Activated T-helper 17 cell treated with anti-CD3 and anti-CD28 coated beads, Interleukin-2, amount 50 U/mL, for 72 hours (primary cell): Measurements from ENCODE around the gene OLFML2B. TPM values are rescaled to one million over a fixed set of nuclear protein-coding genes. Genes with fewer than 3 reads are reported as not detected.

Source experiments
- ATAC-seq: fragments of 150-1000 bp; cut with Tn5 transposase; replicated peaks from 2 replicates; pipeline ENCODE4 v1.10.0; 2021; ENCODE audit warnings: mild to moderate bottlenecking, moderate library complexity
- H3K27ac Mint-ChIP-seq: one replicate; pipeline ENCODE4 v1.8.0; 2022; ENCODE audit warnings: mixed read lengths
- H3K27me3 Mint-ChIP-seq: one replicate; pipeline ENCODE4 v1.8.0; 2022; ENCODE audit warnings: mixed read lengths
- H3K36me3 Mint-ChIP-seq: one replicate; pipeline ENCODE4 v1.8.0; 2022; ENCODE audit warnings: low read depth, mild to moderate bottlenecking, mixed read lengths
- H3K4me1 Mint-ChIP-seq: one replicate; pipeline ENCODE4 v1.8.0; 2022; ENCODE audit warnings: mixed read lengths
- H3K4me3 Mint-ChIP-seq: one replicate; pipeline ENCODE4 v1.8.0; 2022; ENCODE audit warnings: mild to moderate bottlenecking, mixed read lengths
- H3K9me3 Mint-ChIP-seq: one replicate; pipeline ENCODE4 v1.8.0; 2022; ENCODE audit warnings: mixed read lengths
- total RNA-seq, 2 donors: library from RNA; stranded (reverse); gene quantifications; one replicate each; pipeline ENCODE4 v1.2.3, GENCODE V29; 2022

Gene OLFML2B
- total RNA-seq, 2 donors from 2014 or later: not detected

- H3K4me1 Mint-ChIP-seq: no peaks in the 10 kb centered on the region
- H3K9me3 Mint-ChIP-seq: no peaks in the 10 kb centered on the region
Observed at GRCh38 chr1:162007466-162007865, 16.2 kb downstream of the OLFML2B start.

GRCh38 chr1:162006081-162006480, 17.6 kb downstream of the OLFML2B start:
- Mint-ChIP-seq H3K27ac (no peak overlapping the region), H3K27me3 (peaks cover 10% of the 10 kb centered on the region), H3K9me3 (no peaks in the 10 kb centered on the region)

More at GRCh38 chr1:162007466-162007865, 16.2 kb downstream of the OLFML2B start:
- H3K4me3 Mint-ChIP-seq: no peak overlapping the region
- H3K36me3 Mint-ChIP-seq: no peaks in the 10 kb centered on the region
- peaks cover 10% of the 10 kb centered on the region for H3K27me3 Mint-ChIP-seq
- no peak for ATAC-seq
- no peak overlapping the region for H3K27ac Mint-ChIP-seq

GRCh38 chr1:162004441-162004950, 19.2 kb downstream of the OLFML2B start:
- Mint-ChIP-seq H3K27ac (no peak overlapping the region), H3K4me1 (no peaks in the 10 kb centered on the region), H3K4me3 (no peak overlapping the region), H3K36me3 (no peaks in the 10 kb centered on the region), H3K9me3 (no peaks in the 10 kb centered on the region), H3K27me3 (peaks cover 10% of the 10 kb centered on the region)
- ATAC-seq: no peak

More at GRCh38 chr1:162006081-162006480, 17.6 kb downstream of the OLFML2B start:
- no peaks in the 10 kb centered on the region for H3K4me1 Mint-ChIP-seq
- no peak overlapping the region for H3K4me3 Mint-ChIP-seq
- no peak for ATAC-seq
- H3K36me3 Mint-ChIP-seq: no peaks in the 10 kb centered on the region

- H3K27ac Mint-ChIP-seq: no peak overlapping the region
- H3K4me1 Mint-ChIP-seq: no peaks in the 10 kb centered on the region
- ATAC-seq: no peak
- peaks cover 10% of the 10 kb centered on the region for H3K27me3 Mint-ChIP-seq
- no peaks in the 10 kb centered on the region for H3K9me3 Mint-ChIP-seq
- no peaks in the 10 kb centered on the region for H3K36me3 Mint-ChIP-seq
- H3K4me3 Mint-ChIP-seq: no peak overlapping the region
Observed at GRCh38 chr1:162003830-162004215, 19.8 kb downstream of the OLFML2B start.

- Mint-ChIP-seq H3K27ac (no peak overlapping the region), H3K9me3 (no peaks in the 10 kb centered on the region), H3K27me3 (peaks cover 10% of the 10 kb centered on the region), H3K4me3 (no peak overlapping the region), H3K4me1 (no peaks in the 10 kb centered on the region), H3K36me3 (no peaks in the 10 kb centered on the region)
- no peak for ATAC-seq
Observed at GRCh38 chr1:162003061-162003829, 20.4 kb downstream of the OLFML2B start.

GRCh38 chr1:162000053-162000420, 23.6 kb downstream of the OLFML2B start:
- peaks cover 4% of the 10 kb centered on the region for H3K27me3 Mint-ChIP-seq
- H3K9me3 Mint-ChIP-seq: no peaks in the 10 kb centered on the region
- no peaks in the 10 kb centered on the region for H3K36me3 Mint-ChIP-seq

GRCh38 chr1:161999301-162000052, 24.2 kb downstream of the OLFML2B start:
- Mint-ChIP-seq H3K4me1 (no peaks in the 10 kb centered on the region), H3K4me3 (no peak overlapping the region), H3K27me3 (peaks cover 4% of the 10 kb centered on the region), H3K27ac (no peak overlapping the region), H3K9me3 (no peaks in the 10 kb centered on the region), H3K36me3 (no peaks in the 10 kb centered on the region)
- ATAC-seq: no peak

More at GRCh38 chr1:162000053-162000420, 23.6 kb downstream of the OLFML2B start:
- H3K4me3 Mint-ChIP-seq: no peak overlapping the region
- no peak overlapping the region for H3K27ac Mint-ChIP-seq
- no peaks in the 10 kb centered on the region for H3K4me1 Mint-ChIP-seq
- no peak for ATAC-seq

GRCh38 chr1:161998811-161999210, 24.9 kb downstream of the OLFML2B start:
- ATAC-seq: no peak
- Mint-ChIP-seq H3K27ac (no peak overlapping the region), H3K4me1 (no peaks in the 10 kb centered on the region)

GRCh38 chr1:161997152-161997551, 26.5 kb downstream of the OLFML2B start:
- no peaks in the 10 kb centered on the region for H3K9me3 Mint-ChIP-seq
- H3K4me1 Mint-ChIP-seq: no peaks in the 10 kb centered on the region
- no peak overlapping the region for H3K4me3 Mint-ChIP-seq
- ATAC-seq: no peak
- no peaks in the 10 kb centered on the region for H3K36me3 Mint-ChIP-seq
- no peaks in the 10 kb centered on the region for H3K27me3 Mint-ChIP-seq
- no peak overlapping the region for H3K27ac Mint-ChIP-seq

More at GRCh38 chr1:161998811-161999210, 24.9 kb downstream of the OLFML2B start:
- H3K36me3 Mint-ChIP-seq: no peaks in the 10 kb centered on the region
- no peaks in the 10 kb centered on the region for H3K9me3 Mint-ChIP-seq
- no peak overlapping the region for H3K4me3 Mint-ChIP-seq
- peaks cover 4% of the 10 kb centered on the region for H3K27me3 Mint-ChIP-seq

GRCh38 chr1:161994175-161994668, 29.4 kb downstream of the OLFML2B start:
- Mint-ChIP-seq H3K9me3 (no peaks in the 10 kb centered on the region), H3K4me3 (no peak overlapping the region), H3K27ac (no peak overlapping the region), H3K4me1 (no peaks in the 10 kb centered on the region), H3K36me3 (no peaks in the 10 kb centered on the region), H3K27me3 (peaks cover 2% of the 10 kb centered on the region)
- no peak for ATAC-seq

GRCh38 chr1:161993576-161993975, 30.1 kb downstream of the OLFML2B start:
- Mint-ChIP-seq H3K4me3 (no peak overlapping the region), H3K9me3 (no peaks in the 10 kb centered on the region), H3K27ac (no peak overlapping the region), H3K36me3 (no peaks in the 10 kb centered on the region), H3K27me3 (peaks cover 6% of the 10 kb centered on the region), H3K4me1 (no peaks in the 10 kb centered on the region)
- ATAC-seq: no peak

- Mint-ChIP-seq H3K4me3 (no peak overlapping the region), H3K27ac (no peak overlapping the region), H3K27me3 (peaks cover 10% of the 10 kb centered on the region), H3K36me3 (no peaks in the 10 kb centered on the region), H3K9me3 (peaks cover 5% of the 10 kb centered on the region), H3K4me1 (no peaks in the 10 kb centered on the region)
- no peak for ATAC-seq
Observed at GRCh38 chr1:161989786-161990185, 33.9 kb downstream of the OLFML2B start.

- H3K4me3 Mint-ChIP-seq: no peak overlapping the region
- H3K27ac Mint-ChIP-seq: no peak overlapping the region
- peaks cover 10% of the 10 kb centered on the region for H3K27me3 Mint-ChIP-seq
- no peaks in the 10 kb centered on the region for H3K4me1 Mint-ChIP-seq
- H3K9me3 Mint-ChIP-seq: peaks cover 5% of the 10 kb centered on the region
- no peak for ATAC-seq
- H3K36me3 Mint-ChIP-seq: no peaks in the 10 kb centered on the region
Observed at GRCh38 chr1:161989108-161989507, 34.6 kb downstream of the OLFML2B start.

GRCh38 chr1:161988413-161988812, 35.3 kb downstream of the OLFML2B start:
- H3K4me1 Mint-ChIP-seq: no peaks in the 10 kb centered on the region
- peaks cover 10% of the 10 kb centered on the region for H3K27me3 Mint-ChIP-seq
- H3K36me3 Mint-ChIP-seq: no peaks in the 10 kb centered on the region
- H3K9me3 Mint-ChIP-seq: peaks cover 5% of the 10 kb centered on the region
- no peak overlapping the region for H3K27ac Mint-ChIP-seq
- ATAC-seq: no peak
- no peak overlapping the region for H3K4me3 Mint-ChIP-seq

- Mint-ChIP-seq H3K36me3 (no peaks in the 10 kb centered on the region), H3K27me3 (peaks cover 10% of the 10 kb centered on the region), H3K4me1 (no peaks in the 10 kb centered on the region), H3K27ac (no peak overlapping the region), H3K9me3 (peaks cover 5% of the 10 kb centered on the region), H3K4me3 (no peak overlapping the region)
- ATAC-seq: no peak
Observed at GRCh38 chr1:161987872-161988271, 35.8 kb downstream of the OLFML2B start.
